ENCODE data around the gene PRPF4.

- TF ChIP-seq EZH2phosphoT487 (conservative IDR thresholded peaks at IDR 0.05; ENCODE audit: low read length) (no peak), CTCF (IDR thresholded peaks at IDR 0.05; ENCODE audit: insufficient read depth, low read length, poor library complexity, severe bottlenecking) (no peak)
These were observed 5.6 kb upstream of the PRPF4 start for GRCh38 chr9:113269871-113270270.
